D721Med (cell line): ENCODE results near the gene MIEF1.
A peak's percentile ranks its signal among the peaks of the same experiment; 100 is the strongest.

Experiments used
- DNase-seq: peaks from one replicate; pipeline ENCODE4 v3.0.0; 2011; ENCODE audit warnings: low spot score; ENCODE audit not compliant: insufficient read length
- FAIRE-seq: peaks from 2 replicates; lab custom pipeline; 2011; peaks lifted over from hg19 to GRCh38; lab: Jason Lieb, UNC
- TF ChIP-seq, protein P1 (sequence below): IDR thresholded peaks from 2 replicates; pipeline ENCODE4 v1.5.1; 2012; ENCODE audit warnings: mild to moderate bottlenecking, control low read depth; ENCODE audit not compliant: insufficient read depth; ENCODE audit errors: missing control alignments

The MIEF1 gene

DNA sequence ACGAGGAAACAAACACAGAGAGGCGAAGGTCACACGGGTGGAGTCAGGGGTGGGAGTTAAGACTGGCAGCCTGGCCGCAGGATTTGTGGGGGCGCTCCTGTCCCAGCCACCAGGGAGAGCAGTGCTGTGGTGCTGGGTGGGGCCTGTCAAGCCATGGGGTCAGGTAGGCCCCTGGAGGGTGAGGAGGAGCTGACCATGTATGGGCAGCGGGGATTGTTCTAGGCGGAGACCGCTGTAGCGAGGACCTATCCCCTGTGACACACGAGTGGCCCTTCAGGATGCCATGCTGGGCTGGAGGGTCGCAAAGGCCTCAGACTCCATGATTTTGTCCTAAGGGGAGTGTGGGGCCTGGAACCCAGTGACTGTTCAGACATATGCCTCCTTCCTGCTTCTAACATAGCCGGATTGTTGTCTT, 32.0 kb downstream of the MIEF1 start:
- DNase-seq (no peak), FAIRE-seq (no peak)
- TF ChIP-seq, protein P1, sequence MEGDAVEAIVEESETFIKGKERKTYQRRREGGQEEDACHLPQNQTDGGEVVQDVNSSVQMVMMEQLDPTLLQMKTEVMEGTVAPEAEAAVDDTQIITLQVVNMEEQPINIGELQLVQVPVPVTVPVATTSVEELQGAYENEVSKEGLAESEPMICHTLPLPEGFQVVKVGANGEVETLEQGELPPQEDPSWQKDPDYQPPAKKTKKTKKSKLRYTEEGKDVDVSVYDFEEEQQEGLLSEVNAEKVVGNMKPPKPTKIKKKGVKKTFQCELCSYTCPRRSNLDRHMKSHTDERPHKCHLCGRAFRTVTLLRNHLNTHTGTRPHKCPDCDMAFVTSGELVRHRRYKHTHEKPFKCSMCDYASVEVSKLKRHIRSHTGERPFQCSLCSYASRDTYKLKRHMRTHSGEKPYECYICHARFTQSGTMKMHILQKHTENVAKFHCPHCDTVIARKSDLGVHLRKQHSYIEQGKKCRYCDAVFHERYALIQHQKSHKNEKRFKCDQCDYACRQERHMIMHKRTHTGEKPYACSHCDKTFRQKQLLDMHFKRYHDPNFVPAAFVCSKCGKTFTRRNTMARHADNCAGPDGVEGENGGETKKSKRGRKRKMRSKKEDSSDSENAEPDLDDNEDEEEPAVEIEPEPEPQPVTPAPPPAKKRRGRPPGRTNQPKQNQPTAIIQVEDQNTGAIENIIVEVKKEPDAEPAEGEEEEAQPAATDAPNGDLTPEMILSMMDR = no peak

DNA sequence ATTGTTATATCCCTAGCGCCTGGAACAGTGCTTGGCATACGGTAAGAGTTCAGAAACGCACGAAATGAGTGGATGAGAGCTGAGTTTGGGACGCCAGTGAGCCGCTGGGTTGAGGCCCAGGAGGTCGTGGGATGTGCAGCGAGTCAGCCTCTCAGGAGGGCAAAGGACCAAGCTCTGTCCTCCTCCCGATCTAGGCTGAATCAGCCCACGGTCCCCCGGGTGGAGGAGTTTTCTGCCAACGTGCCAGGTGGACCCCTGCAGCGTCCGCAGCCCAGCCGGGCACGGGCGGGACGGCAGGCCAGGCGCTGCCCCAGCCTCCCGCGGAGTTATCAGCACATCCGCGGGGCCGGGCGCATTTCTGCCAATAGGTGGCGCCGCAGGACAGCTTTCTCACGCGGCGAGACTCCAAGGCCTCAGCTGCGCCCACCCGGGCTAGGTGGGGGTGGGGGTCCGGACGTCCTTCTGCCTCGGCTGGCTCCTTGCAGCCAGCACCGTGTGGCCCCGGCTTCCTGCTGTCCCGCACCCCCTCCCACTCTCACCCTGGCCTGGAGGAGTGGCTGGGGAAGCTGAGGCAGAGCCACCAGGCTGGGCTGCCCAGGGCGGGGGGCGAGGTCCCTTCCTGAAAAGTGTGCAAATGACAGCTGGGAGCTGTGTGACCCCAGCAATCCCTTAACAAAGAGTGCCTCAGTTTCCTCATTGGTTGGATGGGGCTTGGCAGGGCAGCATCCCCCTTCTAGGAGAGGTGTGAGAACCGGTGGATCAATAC, 32.7 kb downstream of the MIEF1 start:
- DNase-seq (no peak), FAIRE-seq (no peak)
- TF ChIP-seq, protein P1 = peak; percentile 89

DNA sequence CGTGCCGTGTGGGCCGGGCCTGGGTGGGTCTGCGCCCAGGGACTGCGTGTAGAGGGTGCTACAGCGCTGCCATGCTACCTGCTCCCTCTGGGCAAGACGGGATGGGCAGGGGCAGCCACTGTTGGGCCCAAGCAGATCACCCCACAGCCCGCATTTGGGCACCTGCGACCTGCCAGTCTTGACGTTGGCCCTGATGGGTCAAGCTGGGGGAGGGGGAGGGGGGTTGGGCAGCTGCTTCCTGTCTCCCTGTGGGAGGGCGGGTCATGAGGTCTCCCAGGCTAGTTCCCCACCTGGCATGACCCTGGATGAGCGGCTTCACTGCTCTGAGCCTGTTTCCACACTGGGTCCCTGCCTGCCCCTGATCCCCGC, 33.3 kb downstream of the MIEF1 start:
- no peak for FAIRE-seq
- TF ChIP-seq, protein P1 = no peak
- DNase-seq = no peak

DNA sequence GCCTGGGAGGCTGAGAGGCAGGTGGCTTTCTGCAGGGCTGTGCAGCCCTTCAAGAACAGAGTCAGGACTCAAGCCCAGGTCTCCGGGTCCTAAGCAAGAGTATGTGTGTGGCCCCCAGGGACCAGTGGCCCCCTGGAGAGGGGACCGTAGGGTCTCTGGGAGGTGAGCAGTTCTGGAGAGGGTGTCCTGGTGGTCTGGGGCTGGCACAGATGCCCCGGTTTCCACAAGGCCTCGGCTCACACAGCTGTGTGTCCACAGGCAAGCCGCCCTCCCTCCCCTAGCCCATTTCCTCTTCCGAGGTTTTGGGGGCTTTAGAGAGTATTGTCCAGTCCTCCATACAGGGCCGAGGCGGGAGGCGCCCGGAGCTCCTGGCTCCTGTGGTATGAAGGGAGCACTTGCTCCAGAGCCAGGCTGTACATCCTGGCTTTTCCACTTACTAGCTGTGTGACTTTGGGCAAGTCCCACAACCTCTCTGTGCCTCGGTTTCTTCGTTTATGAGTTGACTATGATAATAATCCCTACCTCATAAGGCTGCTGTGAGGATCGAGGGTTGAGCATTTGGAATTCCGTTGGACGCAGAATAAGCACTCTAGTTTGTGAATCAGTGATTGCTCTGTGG, 33.9 kb downstream of the MIEF1 start:
- no peak for DNase-seq
- FAIRE-seq = no peak
- TF ChIP-seq, protein P1 = no peak

DNA sequence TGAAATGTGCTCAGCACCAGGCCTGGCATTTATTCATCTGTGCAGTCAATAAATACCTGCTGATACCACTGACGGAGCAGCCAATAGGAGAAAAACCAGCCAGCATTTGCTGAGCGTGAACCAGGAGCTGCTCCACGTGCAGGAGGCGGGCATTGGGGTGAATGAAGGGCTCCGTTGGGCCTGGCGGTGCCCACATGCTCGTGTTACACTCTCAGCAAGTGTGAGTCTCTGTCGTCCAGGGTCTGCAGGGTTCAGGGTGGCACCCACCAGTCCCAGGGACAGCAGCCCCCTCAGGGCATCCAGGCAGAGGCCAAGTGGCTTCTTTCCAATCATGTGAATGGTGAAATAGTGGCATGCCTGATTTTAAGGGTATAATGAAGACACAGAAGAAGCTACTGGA, 34.6 kb downstream of the MIEF1 start:
- FAIRE-seq (no peak), DNase-seq (no peak)
- TF ChIP-seq, protein P1 = no peak

DNA sequence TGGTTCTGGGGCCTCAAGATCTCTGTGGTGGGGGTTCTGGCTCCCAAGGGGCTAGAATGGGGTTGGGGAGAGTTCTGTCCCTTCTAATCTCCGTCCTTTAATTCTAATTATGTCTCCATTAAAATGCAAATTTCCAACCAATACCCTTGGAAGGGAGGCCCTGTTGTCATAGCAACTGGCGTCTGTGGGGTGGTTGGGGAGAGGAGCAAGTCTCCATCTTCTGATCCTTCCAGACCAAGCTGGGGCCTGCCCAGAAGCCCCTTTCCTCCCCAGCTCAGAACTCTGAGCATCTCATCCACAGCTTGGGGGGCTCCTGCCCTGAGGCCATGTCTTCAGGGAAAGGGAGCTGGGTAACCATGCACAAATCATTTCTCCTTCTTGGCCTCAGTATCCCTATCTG, 35.9 kb downstream of the MIEF1 start:
- TF ChIP-seq, protein P1 = no peak
- no peak for DNase-seq
- no peak for FAIRE-seq

DNA sequence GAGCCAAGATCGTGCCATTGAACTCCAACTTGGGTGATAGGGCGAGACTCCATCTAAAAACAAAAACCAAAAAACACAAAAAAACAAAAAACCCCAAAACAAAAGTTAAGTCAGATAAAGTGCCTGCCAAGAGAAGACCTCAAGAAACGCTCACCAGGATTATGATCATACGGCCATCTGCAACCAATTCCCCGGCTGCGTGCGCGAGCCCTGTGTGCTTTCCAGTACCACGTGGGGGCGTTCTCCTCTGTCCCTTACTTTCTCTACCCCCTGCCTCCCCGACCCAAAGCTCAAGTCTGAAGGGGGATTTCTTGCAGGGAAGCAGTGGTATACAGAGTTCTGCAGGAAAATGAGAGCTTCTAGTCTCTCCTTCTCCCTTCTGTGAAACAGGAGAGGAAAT, 41.0 kb downstream of the MIEF1 start:
- no peak for FAIRE-seq
- DNase-seq = no peak
- TF ChIP-seq, protein P1 = peak; percentile 60
